RWPE2 (cell line): ENCODE results near the gene NSD2.

Experiments
- ATAC-seq: fragments of 200-7000 bp; cut with Tn5 transposase; 3 replicates; pipeline ENCODE4 v1.9.1; 2021; ENCODE audit warnings: low read depth
- DNase-seq: peaks from one replicate; pipeline ENCODE4 v3.0.0-alpha.2; 2020; ENCODE audit warnings: low spot score
- H3K27ac ChIP-seq: fragments of 450-650 bp; 2 replicates; pipeline ENCODE4 v1.5.1; 2017; ENCODE audit warnings: mild to moderate bottlenecking; ENCODE audit not compliant: poor library complexity, severe bottlenecking
- H3K27me3 ChIP-seq: fragments of 250-450 bp; sonication (Bioruptor Pico); 2 replicates; pipeline ENCODE4 v1.5.1; 2021; ENCODE audit warnings: mild to moderate bottlenecking, moderate library complexity; ENCODE audit not compliant: insufficient read depth, poor library complexity, severe bottlenecking
- H3K36me3 ChIP-seq: fragments of 250-450 bp; sonication (Bioruptor Pico); 2 replicates; pipeline ENCODE4 v1.5.1; 2020; ENCODE audit warnings: low read depth, mild to moderate bottlenecking, moderate library complexity
- H3K4me1 ChIP-seq: fragments of 250-450 bp; sonication (Bioruptor Pico); 2 replicates; pipeline ENCODE4 v1.5.1; 2021; ENCODE audit warnings: mild to moderate bottlenecking, moderate library complexity; ENCODE audit not compliant: insufficient read depth, poor library complexity, severe bottlenecking
- H3K4me3 ChIP-seq: fragments of 250-450 bp; sonication (Bioruptor Pico); 2 replicates; pipeline ENCODE4 v1.5.1; 2021; ENCODE audit warnings: mild to moderate bottlenecking, moderate library complexity; ENCODE audit not compliant: severe bottlenecking
- H3K9me3 ChIP-seq: fragments of 250-450 bp; sonication (Bioruptor Pico); 2 replicates; pipeline ENCODE4 v1.5.1; 2021; ENCODE audit warnings: mild to moderate bottlenecking, moderate library complexity; ENCODE audit not compliant: severe bottlenecking
- TF ChIP-seq, protein P1 (sequence below): fragments of 450-650 bp; IDR thresholded peaks from one replicate; pipeline ENCODE4 v1.5.1; 2017; ENCODE audit warnings: mild to moderate bottlenecking, moderate library complexity; ENCODE audit not compliant: poor library complexity, severe bottlenecking

The NSD2 gene

DNA sequence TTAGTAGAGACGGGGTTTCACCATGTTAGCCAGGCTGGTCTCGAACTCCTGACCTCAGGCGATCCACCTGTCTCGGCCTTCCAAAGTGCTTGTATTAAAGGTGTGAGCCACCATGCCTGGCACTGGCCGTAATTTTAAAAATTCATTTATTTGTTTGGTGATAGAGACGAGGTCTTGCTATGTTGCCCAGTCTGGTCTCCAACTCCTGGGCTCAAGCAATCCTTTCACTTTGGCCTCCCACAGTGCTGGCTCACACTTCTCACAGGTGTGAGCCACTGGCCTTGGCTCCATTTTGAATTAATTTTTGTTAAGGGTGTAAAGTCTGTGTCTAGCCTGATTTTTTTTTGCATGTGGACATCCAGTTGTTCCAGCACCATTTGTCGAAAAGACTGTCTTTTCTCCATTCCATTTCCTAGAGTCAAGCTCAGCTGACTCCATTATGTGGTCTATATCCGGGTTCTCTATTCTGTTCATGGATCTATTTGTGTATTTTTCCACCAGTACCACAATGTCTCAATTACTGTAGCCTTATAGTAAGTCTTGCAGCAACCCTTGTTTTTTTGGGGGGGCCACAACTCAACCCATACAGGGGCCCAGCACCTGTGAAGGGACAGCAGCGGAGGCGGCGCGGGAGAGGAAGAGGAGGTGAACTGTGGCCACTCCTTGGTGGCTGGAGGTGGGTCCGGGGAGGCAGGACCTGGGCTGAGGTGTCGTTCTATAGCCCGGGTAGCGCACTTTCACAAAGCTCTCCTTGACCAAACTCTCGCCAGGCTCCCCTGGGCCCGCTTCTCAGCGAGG, 1.5 kb upstream of the NSD2 start:
- Histone ChIP-seq H3K27me3 (no peaks in the 10 kb centered on the region), H3K36me3 (peaks cover 10% of the 10 kb centered on the region), H3K4me1 (peaks cover 19% of the 10 kb centered on the region), H3K9me3 (no peaks in the 10 kb centered on the region), H3K27ac (peak overlapping the region; percentile 92), H3K4me3 (peak overlapping the region; percentile 57)
- TF ChIP-seq, protein P1, sequence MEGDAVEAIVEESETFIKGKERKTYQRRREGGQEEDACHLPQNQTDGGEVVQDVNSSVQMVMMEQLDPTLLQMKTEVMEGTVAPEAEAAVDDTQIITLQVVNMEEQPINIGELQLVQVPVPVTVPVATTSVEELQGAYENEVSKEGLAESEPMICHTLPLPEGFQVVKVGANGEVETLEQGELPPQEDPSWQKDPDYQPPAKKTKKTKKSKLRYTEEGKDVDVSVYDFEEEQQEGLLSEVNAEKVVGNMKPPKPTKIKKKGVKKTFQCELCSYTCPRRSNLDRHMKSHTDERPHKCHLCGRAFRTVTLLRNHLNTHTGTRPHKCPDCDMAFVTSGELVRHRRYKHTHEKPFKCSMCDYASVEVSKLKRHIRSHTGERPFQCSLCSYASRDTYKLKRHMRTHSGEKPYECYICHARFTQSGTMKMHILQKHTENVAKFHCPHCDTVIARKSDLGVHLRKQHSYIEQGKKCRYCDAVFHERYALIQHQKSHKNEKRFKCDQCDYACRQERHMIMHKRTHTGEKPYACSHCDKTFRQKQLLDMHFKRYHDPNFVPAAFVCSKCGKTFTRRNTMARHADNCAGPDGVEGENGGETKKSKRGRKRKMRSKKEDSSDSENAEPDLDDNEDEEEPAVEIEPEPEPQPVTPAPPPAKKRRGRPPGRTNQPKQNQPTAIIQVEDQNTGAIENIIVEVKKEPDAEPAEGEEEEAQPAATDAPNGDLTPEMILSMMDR: no peak
- no peak for DNase-seq
- no peak; the same call in 2 of the 3 replicates for ATAC-seq

DNA sequence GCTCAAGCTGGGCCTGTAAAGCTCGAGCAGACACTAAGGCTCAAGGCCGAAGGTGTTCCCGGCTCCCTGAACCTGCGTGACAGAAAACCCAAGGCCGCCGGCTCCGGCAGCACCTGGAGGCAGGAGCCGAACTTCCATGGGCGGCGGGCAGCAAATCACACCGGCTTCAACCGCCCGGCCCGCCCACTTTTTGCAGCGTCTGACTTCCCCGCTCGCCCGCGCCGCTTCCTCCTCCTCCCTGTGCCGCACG, 940 bp upstream of the NSD2 start:
- Histone ChIP-seq H3K27me3 (no peaks in the 10 kb centered on the region), H3K27ac (peak overlapping the region; percentile 92), H3K4me3 (peak overlapping the region; percentile 57), H3K4me1 (peaks cover 20% of the 10 kb centered on the region), H3K36me3 (peaks cover 10% of the 10 kb centered on the region), H3K9me3 (no peaks in the 10 kb centered on the region)
- DNase-seq: peak; percentile 93
- TF ChIP-seq, protein P1: no peak
- ATAC-seq: peak; percentile 85

DNA sequence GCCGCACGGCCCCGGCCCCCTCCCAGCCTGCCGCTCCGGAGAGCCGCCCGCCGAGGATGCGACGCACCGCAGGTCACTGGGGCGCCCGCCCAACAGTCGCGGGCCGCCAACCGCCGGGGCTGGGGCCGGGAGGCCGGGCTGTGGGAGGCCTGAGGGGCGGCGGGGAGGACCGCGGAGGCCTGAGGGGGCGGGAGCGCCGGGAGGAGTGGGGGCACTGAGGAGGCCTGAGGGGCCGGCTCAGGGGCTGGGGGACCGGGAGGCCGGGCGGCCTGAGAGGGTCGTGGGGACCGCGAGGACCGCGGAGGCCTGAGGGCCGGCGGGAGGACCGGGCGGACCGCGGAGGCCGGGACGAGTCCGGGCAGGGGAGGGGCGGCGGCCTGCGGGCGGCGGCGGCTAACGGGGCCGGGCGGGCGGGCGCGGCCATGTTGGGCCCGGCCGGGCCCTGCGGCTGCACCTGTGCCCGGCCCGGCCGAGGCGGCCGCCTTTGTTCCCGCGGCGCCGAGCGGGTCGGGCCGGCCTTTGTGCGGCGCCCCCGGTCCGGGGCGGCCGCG, 353 bp downstream of the NSD2 start:
- TF ChIP-seq, protein P1: no peak
- no peak for DNase-seq
- Histone ChIP-seq H3K27me3 (no peaks in the 10 kb centered on the region), H3K36me3 (peaks cover 10% of the 10 kb centered on the region), H3K4me1 (peaks cover 20% of the 10 kb centered on the region), H3K27ac (peak overlapping the region; percentile 92), H3K4me3 (peak overlapping the region; percentile 91), H3K9me3 (no peaks in the 10 kb centered on the region)
- ATAC-seq: no peak

DNA sequence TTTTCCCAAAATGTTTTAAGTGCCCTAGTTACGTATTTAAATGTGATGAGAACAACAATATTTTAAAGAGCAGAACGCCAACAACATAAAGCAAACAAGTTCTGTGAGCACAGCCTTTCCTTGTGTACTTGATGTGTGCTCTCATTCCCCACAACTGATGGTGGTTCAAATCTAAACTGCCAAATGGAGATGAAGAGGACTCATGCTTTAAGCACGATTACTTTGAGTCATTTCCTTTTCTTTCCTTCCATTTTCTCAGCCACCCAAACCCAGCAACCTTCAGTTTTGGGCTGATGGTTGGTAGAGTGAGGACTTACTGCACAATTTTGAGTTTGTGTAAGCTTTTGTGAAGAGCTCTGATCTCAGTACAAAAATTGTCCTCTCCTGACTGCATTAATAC, 1.7 kb downstream of the NSD2 start:
- Histone ChIP-seq H3K9me3 (no peaks in the 10 kb centered on the region), H3K4me1 (peaks cover 20% of the 10 kb centered on the region), H3K27me3 (no peaks in the 10 kb centered on the region), H3K36me3 (peaks cover 10% of the 10 kb centered on the region), H3K27ac (peak overlapping the region; percentile 92), H3K4me3 (peak overlapping the region; percentile 91)
- ATAC-seq (peak; percentile 9; the same call in 1 of the 3 replicates), DNase-seq (no peak)
- TF ChIP-seq, protein P1: no peak

DNA sequence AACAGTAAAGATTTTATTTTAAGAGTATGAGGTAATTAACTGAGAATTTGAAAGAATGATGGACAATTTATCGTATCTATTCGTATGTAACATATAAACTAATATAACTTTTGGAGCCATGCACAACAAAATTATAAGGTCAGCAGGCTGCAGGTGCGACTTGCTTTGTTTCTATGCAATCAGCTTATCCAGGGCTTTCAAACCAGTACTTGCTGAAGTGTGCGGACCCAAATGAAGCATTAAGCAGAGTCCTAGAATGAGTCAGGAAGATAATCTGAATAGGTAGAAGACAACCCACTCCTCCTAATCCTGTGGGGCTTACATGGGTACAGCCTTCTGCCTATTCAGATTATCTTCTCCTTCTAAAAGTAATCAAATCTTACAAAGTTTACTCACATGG, 2.1 kb downstream of the NSD2 start:
- Histone ChIP-seq H3K4me1 (peaks cover 20% of the 10 kb centered on the region), H3K27ac (peak overlapping the region; percentile 92), H3K36me3 (peaks cover 11% of the 10 kb centered on the region), H3K9me3 (no peaks in the 10 kb centered on the region), H3K4me3 (no peak overlapping the region), H3K27me3 (no peaks in the 10 kb centered on the region)
- no peak for ATAC-seq
- no peak for DNase-seq
- TF ChIP-seq, protein P1: no peak
